ENCODE measurements around the gene PSME1. TPM values are rescaled to one million over a fixed set of nuclear protein-coding genes. Genes with fewer than 3 reads are reported as not detected.

PSME1 gene
- total RNA-seq, 1 experiment from 2014 or later = 160 TPM

DNA sequence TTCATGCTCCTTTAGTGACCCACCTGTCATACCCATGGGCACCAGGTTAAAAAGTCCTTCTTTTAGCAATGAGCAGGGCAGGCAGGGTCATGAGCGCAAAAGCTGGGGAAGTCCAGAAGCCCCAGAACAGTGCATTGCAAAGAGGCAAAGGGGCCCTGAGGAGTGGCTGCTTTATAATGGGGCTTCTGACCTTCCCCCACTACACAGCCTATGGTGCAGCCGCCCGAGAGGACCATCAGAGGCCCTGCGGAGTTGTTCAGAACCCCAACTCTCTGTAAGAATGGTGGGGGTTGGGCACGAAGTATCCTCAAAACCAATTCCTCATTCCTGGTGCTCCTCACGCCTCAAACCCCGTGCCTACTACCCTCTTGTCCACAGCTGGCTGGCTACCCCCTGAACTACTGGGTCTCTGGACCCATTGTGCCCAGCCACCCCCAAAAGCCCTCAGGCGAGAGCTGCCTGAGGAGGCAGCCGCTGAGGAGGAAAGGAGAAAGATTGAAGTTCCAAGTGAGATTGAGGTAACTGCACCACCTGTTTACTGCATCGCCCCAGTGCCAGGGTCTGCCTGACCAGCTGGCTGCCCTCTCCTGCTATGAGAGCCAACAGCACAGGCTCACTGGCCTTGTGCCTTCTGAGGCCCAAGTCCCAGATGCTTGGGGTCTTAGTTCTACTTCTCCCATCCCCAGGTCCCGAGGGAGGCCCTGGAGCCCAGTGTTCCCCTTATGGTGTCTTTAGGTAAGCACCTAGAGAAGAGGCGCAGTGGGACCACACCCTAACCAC lies 42.6 kb downstream of the PSME1 start:
- POLR2A ChIA-PET (ENCODE audit: low non-redundant PET) = no interaction called here
- H3K27me3 ChIP-seq (replicated peaks; ENCODE audit: insufficient read depth, low read depth, low read length, poor library complexity) = no peaks in the 10 kb centered on the region
- TF ChIP-seq, protein P1, sequence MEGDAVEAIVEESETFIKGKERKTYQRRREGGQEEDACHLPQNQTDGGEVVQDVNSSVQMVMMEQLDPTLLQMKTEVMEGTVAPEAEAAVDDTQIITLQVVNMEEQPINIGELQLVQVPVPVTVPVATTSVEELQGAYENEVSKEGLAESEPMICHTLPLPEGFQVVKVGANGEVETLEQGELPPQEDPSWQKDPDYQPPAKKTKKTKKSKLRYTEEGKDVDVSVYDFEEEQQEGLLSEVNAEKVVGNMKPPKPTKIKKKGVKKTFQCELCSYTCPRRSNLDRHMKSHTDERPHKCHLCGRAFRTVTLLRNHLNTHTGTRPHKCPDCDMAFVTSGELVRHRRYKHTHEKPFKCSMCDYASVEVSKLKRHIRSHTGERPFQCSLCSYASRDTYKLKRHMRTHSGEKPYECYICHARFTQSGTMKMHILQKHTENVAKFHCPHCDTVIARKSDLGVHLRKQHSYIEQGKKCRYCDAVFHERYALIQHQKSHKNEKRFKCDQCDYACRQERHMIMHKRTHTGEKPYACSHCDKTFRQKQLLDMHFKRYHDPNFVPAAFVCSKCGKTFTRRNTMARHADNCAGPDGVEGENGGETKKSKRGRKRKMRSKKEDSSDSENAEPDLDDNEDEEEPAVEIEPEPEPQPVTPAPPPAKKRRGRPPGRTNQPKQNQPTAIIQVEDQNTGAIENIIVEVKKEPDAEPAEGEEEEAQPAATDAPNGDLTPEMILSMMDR (conservative IDR thresholded peaks at IDR 0.05; ENCODE audit: low read depth, low read length) = no peak
- TF ChIP-seq EZH2 (IDR thresholded peaks at IDR 0.05; ENCODE audit: borderline replicate concordance, low read depth, low read length, poor library complexity, severe bottlenecking) = no peak
- DNase-seq (ENCODE audit: low spot score) = no peak
- intact Hi-C loops (cut with micrococcal nuclease; ENCODE audit: unreplicated experiment) = no loop called here
- H3K27ac ChIP-seq (ENCODE audit: low read depth, low read length, poor library complexity, severe bottlenecking) = no peak overlapping the region
- CTCF ChIA-PET = no interaction called here
- no TSS peak for BruUV-seq (replicated peaks)
- no peaks in the 10 kb centered on the region for H3K9me3 ChIP-seq (ENCODE audit: low read depth, low read length, poor library complexity, severe bottlenecking)
- H3K4me1 ChIP-seq (ENCODE audit: insufficient read depth, low read length, poor library complexity, severe bottlenecking) = no peaks in the 10 kb centered on the region
- no peak overlapping the region for H3K4me3 ChIP-seq (ENCODE audit: low read depth, low read length, poor library complexity, severe bottlenecking)
- H3K36me3 ChIP-seq (ENCODE audit: insufficient read depth, low read length, poor library complexity, severe bottlenecking) = peaks cover 40% of the 10 kb centered on the region

DNA sequence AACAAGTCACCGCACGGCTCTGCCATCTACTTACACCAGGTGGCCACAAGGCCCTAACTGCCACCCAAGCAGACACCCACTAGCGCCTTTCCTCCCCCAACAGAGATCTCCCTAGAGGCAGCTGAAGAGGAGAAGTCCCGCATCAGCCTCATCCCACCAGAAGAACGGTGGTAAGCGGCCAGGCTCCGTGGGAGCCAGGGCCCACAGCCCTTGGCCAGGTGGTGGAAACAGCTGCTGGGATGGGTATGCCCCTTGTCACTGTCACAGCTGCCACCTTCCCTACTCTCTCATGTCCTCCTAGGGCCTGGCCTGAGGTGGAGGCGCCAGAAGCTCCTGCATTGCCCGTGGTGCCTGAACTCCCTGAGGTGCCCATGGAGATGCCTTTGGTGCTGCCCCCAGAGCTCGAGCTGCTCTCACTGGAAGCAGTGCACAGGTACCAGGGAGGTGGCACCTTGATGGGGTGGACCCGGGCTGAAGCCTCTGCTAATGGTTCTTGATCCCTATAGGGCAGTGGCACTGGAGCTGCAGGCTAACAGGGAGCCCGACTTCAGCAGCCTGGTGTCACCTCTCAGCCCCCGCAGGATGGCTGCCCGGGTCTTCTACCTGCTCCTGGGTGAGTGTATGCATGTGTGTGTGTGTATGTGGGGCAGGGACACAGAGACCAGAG lies 43.4 kb downstream of the PSME1 start:
- Histone ChIP-seq H3K27ac (ENCODE audit: low read depth, low read length, poor library complexity, severe bottlenecking) (no peak overlapping the region), H3K9me3 (ENCODE audit: low read depth, low read length, poor library complexity, severe bottlenecking) (no peaks in the 10 kb centered on the region), H3K27me3 (replicated peaks; ENCODE audit: insufficient read depth, low read depth, low read length, poor library complexity) (no peaks in the 10 kb centered on the region), H3K4me3 (ENCODE audit: low read depth, low read length, poor library complexity, severe bottlenecking) (no peak overlapping the region), H3K4me1 (ENCODE audit: insufficient read depth, low read length, poor library complexity, severe bottlenecking) (no peaks in the 10 kb centered on the region), H3K36me3 (ENCODE audit: insufficient read depth, low read length, poor library complexity, severe bottlenecking) (peaks cover 46% of the 10 kb centered on the region)
- no TSS peak for BruUV-seq (replicated peaks)
- ChIA-PET CTCF (interaction anchor here (0.7 kb wide), 1 partner anchor 18 kb away, joined by 3 read pairs; the partner anchor contains the start of gene IRF9), POLR2A (ENCODE audit: low non-redundant PET) (interaction anchor here (0.5 to 0.6 kb wide), 2 partner anchors 44 to 426 kb away, joined by 3 to 4 read pairs; no protein-coding TSS in a partner anchor)
- no peak for TF ChIP-seq EZH2 (IDR thresholded peaks at IDR 0.05; ENCODE audit: borderline replicate concordance, low read depth, low read length, poor library complexity, severe bottlenecking)
- TF ChIP-seq, protein P1 (conservative IDR thresholded peaks at IDR 0.05; ENCODE audit: low read depth, low read length) = no peak
- intact Hi-C loops (cut with micrococcal nuclease; ENCODE audit: unreplicated experiment) = no loop called here
- no peak for DNase-seq (ENCODE audit: low spot score)

DNA sequence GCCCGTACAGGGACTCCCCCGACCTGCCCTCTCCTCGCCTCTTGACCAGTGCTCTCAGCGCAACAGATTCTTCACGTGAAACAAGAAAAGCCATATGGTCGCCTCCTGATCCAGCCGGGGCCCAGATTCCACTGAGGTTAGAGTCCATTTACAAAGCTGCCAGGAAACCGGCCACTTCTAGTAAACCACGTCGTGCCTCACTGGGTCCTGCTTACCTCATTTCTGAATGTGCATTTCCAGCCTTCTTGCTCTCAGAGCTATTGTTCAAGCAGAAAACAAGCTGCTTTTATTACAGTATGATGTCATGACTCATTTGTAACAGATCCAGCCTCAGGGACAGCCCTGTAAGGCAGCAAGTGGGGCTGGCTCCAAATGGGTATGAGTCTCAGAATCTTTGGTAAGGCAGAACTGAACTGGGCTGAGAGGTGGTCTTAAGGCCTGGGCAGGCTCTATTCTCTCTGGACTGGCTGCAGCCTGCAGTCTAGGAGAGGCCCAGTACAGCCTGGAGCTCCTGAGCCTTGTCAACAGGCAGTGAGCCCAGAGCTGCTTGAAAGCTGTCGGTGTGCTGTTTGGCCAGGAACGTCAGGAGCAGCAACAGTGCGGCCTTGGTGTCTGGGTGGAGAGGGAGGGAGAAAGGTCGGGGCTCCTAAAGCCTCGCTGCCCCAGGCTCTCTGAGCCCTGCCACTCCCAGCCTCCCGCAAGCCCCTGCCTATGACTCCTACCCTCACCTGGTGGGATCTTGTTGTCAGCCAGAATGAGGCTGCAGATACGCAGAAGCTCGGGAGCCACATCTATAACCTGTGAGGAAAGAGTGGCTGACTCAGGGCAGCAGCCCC lies 44.2 kb downstream of the PSME1 start:
- DNase-seq (ENCODE audit: low spot score) = peak; percentile 39
- TF ChIP-seq, protein P1 (conservative IDR thresholded peaks at IDR 0.05; ENCODE audit: low read depth, low read length) = no peak
- TF ChIP-seq EZH2 (IDR thresholded peaks at IDR 0.05; ENCODE audit: borderline replicate concordance, low read depth, low read length, poor library complexity, severe bottlenecking) = no peak
- Histone ChIP-seq H3K27me3 (replicated peaks; ENCODE audit: insufficient read depth, low read depth, low read length, poor library complexity) (no peaks in the 10 kb centered on the region), H3K27ac (ENCODE audit: low read depth, low read length, poor library complexity, severe bottlenecking) (no peak overlapping the region), H3K9me3 (ENCODE audit: low read depth, low read length, poor library complexity, severe bottlenecking) (no peaks in the 10 kb centered on the region), H3K36me3 (ENCODE audit: insufficient read depth, low read length, poor library complexity, severe bottlenecking) (peaks cover 53% of the 10 kb centered on the region), H3K4me1 (ENCODE audit: insufficient read depth, low read length, poor library complexity, severe bottlenecking) (no peaks in the 10 kb centered on the region), H3K4me3 (ENCODE audit: low read depth, low read length, poor library complexity, severe bottlenecking) (no peak overlapping the region)
- ChIA-PET POLR2A (ENCODE audit: low non-redundant PET) (interaction anchor here (0.5 kb wide), 1 partner anchor 45 kb away, joined by 3 read pairs; no protein-coding TSS in a partner anchor), CTCF (interaction anchor here (0.7 kb wide), 1 partner anchor 19 kb away, joined by 3 read pairs; the partner anchor contains the start of gene IRF9)
- intact Hi-C loops (cut with micrococcal nuclease; ENCODE audit: unreplicated experiment) = no loop called here
- no TSS peak for BruUV-seq (replicated peaks)

All from A673 (cell line).